Uterus (tissue), 4 donors: ENCODE data around the gene CLASP2. TPM values are rescaled to one million over a fixed set of nuclear protein-coding genes. Genes with fewer than 3 reads are reported as not detected.

ENCODE experiments used
- DNase-seq, 2 donors: peaks; one replicate each; pipeline ENCODE4 v3.0.0-alpha.2; 2019 to 2020
- H3K27ac ChIP-seq, 2 donors: fragments of 200-600 bp; sonication (generic); 1 replicate in 1 of 2; 2 replicates in 1 of 2; pipeline ENCODE4 v1.5.1; 2016 to 2018
- H3K27me3 ChIP-seq, 2 donors: fragments of 200-600 bp; sonication (generic); one replicate each; pipeline ENCODE4 v1.5.1; 2018 to 2019; ENCODE audit warnings: control low read depth in 1 of 2
- H3K36me3 ChIP-seq, 2 donors: fragments of 200-600 bp; sonication (generic); one replicate each; pipeline ENCODE4 v1.5.1; 2019; ENCODE audit warnings: control low read depth in 1 of 2
- H3K4me1 ChIP-seq, 2 donors: fragments of 200-600 bp; sonication (generic); one replicate each; pipeline ENCODE4 v1.5.1; 2018 to 2019; ENCODE audit warnings: control low read depth in 1 of 2
- H3K4me3 ChIP-seq, 2 donors: fragments of 200-600 bp; sonication (generic); 1 replicate in 1 of 2; 2 replicates in 1 of 2; pipeline ENCODE4 v1.5.1; 2018 to 2019; ENCODE audit warnings: mild to moderate bottlenecking in 1 of 2
- H3K9me3 ChIP-seq, 2 donors: fragments of 200-600 bp; sonication (generic); one replicate each; pipeline ENCODE4 v1.5.1; 2019; ENCODE audit warnings: control low read depth in 1 of 2
- CTCF ChIP-seq, 4 experiments: fragments of 200-600 bp in 2 of 4; fragments of 450-650 bp in 2 of 4; sonication (generic) in 2 of 4; IDR thresholded peaks; one replicate each; pipeline ENCODE4 v1.5.1; 2016 to 2019; ENCODE audit warnings: antibody characterized with exemption in 4 of 4, mild to moderate bottlenecking in 2 of 4, moderate library complexity in 1 of 4
- POLR2A ChIP-seq, 2 donors: fragments of 450-650 bp; IDR thresholded peaks; one replicate each; pipeline ENCODE4 v1.6.1; 2016; ENCODE audit warnings: antibody characterized with exemption in 2 of 2, mild to moderate bottlenecking in 1 of 2, moderate library complexity in 1 of 2
- intact Hi-C: fragments of 100-400 bp; cut with DNase I; formaldehyde crosslinking; loops from one replicate; pipeline ENCODE4 v1.15.1; 2023; ENCODE audit warnings: low total_unique reads
- total RNA-seq, 4 donors: library from RNA; depleted of rRNA in 3 of 4; stranded (reverse); fragments of >200 nt in 3 of 4; gene quantifications; one replicate each; pipeline versions ENCODE4 v1.1.0 to v1.2.4, GENCODE V29; 2014 to 2023
- donor health status: DM: yes; HTN: yes; CAD: no.

The CLASP2 gene
- total RNA-seq, 4 donors from 2014 or later: 34.1 to 159 (median 76.2) TPM

- Histone ChIP-seq H3K4me1 (no peaks in the 10 kb centered on the region), H3K4me3 (no peak overlapping the region), H3K9me3 (no peaks in the 10 kb centered on the region), H3K36me3 (no peaks in the 10 kb centered on the region), H3K27me3 (no peaks in the 10 kb centered on the region), H3K27ac (no peak overlapping the region)
- no peak for DNase-seq
- intact Hi-C loops: no loop called here
- TF ChIP-seq POLR2A (IDR thresholded peaks at IDR 0.05): no peak
- TF ChIP-seq CTCF (IDR thresholded peaks at IDR 0.05): no peak
Observed at GRCh38 chr3:33612607-33613006, 105.4 kb downstream of the CLASP2 start.

GRCh38 chr3:33602829-33603228 is 115.2 kb downstream of the CLASP2 start:
- no peaks in the 10 kb centered on the region for H3K4me1 ChIP-seq
- no peaks in the 10 kb centered on the region for H3K36me3 ChIP-seq
- no peak for DNase-seq
- H3K27me3 ChIP-seq: no peaks in the 10 kb centered on the region
- intact Hi-C loops: no loop called here
- no peak for TF ChIP-seq POLR2A (IDR thresholded peaks at IDR 0.05)
- TF ChIP-seq CTCF (IDR thresholded peaks at IDR 0.05): no peak
- H3K4me3 ChIP-seq: no peak overlapping the region
- no peak overlapping the region for H3K27ac ChIP-seq
- no peaks in the 10 kb centered on the region for H3K9me3 ChIP-seq

GRCh38 chr3:33597257-33597689 is 120.8 kb downstream of the CLASP2 start:
- Histone ChIP-seq H3K4me1 (no peaks in the 10 kb centered on the region), H3K9me3 (no peaks in the 10 kb centered on the region), H3K27ac (no peak overlapping the region), H3K27me3 (no peaks in the 10 kb centered on the region), H3K4me3 (no peak overlapping the region), H3K36me3 (no peaks in the 10 kb centered on the region)
- intact Hi-C loops: no loop called here
- no peak for DNase-seq
- TF ChIP-seq POLR2A (IDR thresholded peaks at IDR 0.05): no peak
- no peak for TF ChIP-seq CTCF (IDR thresholded peaks at IDR 0.05)

- intact Hi-C loops: no loop called here
- Histone ChIP-seq H3K4me3 (no peak overlapping the region), H3K27me3 (no peaks in the 10 kb centered on the region), H3K36me3 (no peaks in the 10 kb centered on the region), H3K9me3 (no peaks in the 10 kb centered on the region), H3K4me1 (no peaks in the 10 kb centered on the region), H3K27ac (no peak overlapping the region)
- TF ChIP-seq CTCF (IDR thresholded peaks at IDR 0.05): no peak
- TF ChIP-seq POLR2A (IDR thresholded peaks at IDR 0.05): no peak
- DNase-seq: no peak
Observed at GRCh38 chr3:33592999-33593398, 125.1 kb downstream of the CLASP2 start.

GRCh38 chr3:33590541-33590940 is 127.5 kb downstream of the CLASP2 start:
- Histone ChIP-seq H3K36me3 (no peaks in the 10 kb centered on the region), H3K4me1 (no peaks in the 10 kb centered on the region)

More at GRCh38 chr3:33590541-33590940, 127.5 kb downstream of the CLASP2 start:
- DNase-seq: no peak
- Histone ChIP-seq H3K27me3 (no peaks in the 10 kb centered on the region), H3K27ac (no peak overlapping the region), H3K9me3 (no peaks in the 10 kb centered on the region), H3K4me3 (no peak overlapping the region)
- intact Hi-C loops: no loop called here
- TF ChIP-seq POLR2A (IDR thresholded peaks at IDR 0.05) (no peak), CTCF (IDR thresholded peaks at IDR 0.05) (no peak)
